HG03457 (cell line): Measurements from ENCODE around the gene STIM1.
"Not testable (repeated sequence)": the region's sequence is repeated elsewhere in the genome, so short reads cannot be mapped to it uniquely, and the experiment has no call there.

Experiments
- ATAC-seq: cut with Tn5 transposase; IDR thresholded peaks from one replicate; pipeline ENCODE4 v1.9.1; 2021; ENCODE audit warnings: moderate number of reproducible peaks; ENCODE audit not compliant: unreplicated experiment

The STIM1 gene

GRCh38 chr11:4093519-4094347 is 238.3 kb downstream of the STIM1 start:
- ATAC-seq, result no peak

- peak; percentile 89 for ATAC-seq
Observed at GRCh38 chr11:4094348-4095291, 239.2 kb downstream of the STIM1 start, which contains the start of gene RRM1. Gene RRM1 (plus strand): TSS chr11:4094799. CDS start chr11:4095013, 214 bp downstream.

- no peak for ATAC-seq
Observed at GRCh38 chr11:4095509-4096230, 240.2 kb downstream of the STIM1 start.

GRCh38 chr11:4098026-4098621 is 242.7 kb downstream of the STIM1 start:
- no peak for ATAC-seq

GRCh38 chr11:4102711-4103110 is 247.2 kb downstream of the STIM1 start:
- ATAC-seq, result no peak

GRCh38 chr11:4103269-4103668 is 247.8 kb downstream of the STIM1 start:
- no peak for ATAC-seq

- ATAC-seq, result no peak
Observed at GRCh38 chr11:4105916-4106315, 250.5 kb downstream of the STIM1 start.

- no peak for ATAC-seq
Observed at GRCh38 chr11:4111834-4112233, 256.4 kb downstream of the STIM1 start.

- no peak for ATAC-seq
Observed at GRCh38 chr11:4115128-4115527, 259.7 kb downstream of the STIM1 start.

- no peak for ATAC-seq
Observed at GRCh38 chr11:4118107-4118506, 262.6 kb downstream of the STIM1 start.

GRCh38 chr11:4123218-4123617 is 267.8 kb downstream of the STIM1 start:
- no peak for ATAC-seq

- ATAC-seq, result no peak
Observed at GRCh38 chr11:4125141-4125540, 269.7 kb downstream of the STIM1 start.

GRCh38 chr11:4127357-4127756 is 271.9 kb downstream of the STIM1 start:
- no peak for ATAC-seq

- not testable (repeated sequence) for ATAC-seq
Observed at GRCh38 chr11:4130219-4130618, 274.8 kb downstream of the STIM1 start.

- ATAC-seq, result no peak
Observed at GRCh38 chr11:4134806-4135205, 279.3 kb downstream of the STIM1 start.

GRCh38 chr11:4138497-4138896 is 283.0 kb downstream of the STIM1 start:
- no peak for ATAC-seq

GRCh38 chr11:4140067-4140636 is 284.7 kb downstream of the STIM1 start:
- ATAC-seq, result no peak
